ENCODE data around the gene PATZ1.

The PATZ1 gene

GRCh38 chr22:31367426-31367825 lies 21.3 kb upstream of the PATZ1 start:
- ChIA-PET CTCF (interaction anchor here (0.7 to 1.2 kb wide), 5 partner anchors 10 to 84 kb away, joined by 3 to 5 read pairs (median 3); no protein-coding TSS in a partner anchor), POLR2A (no interaction called here)
- H3K9me3 ChIP-seq (ENCODE audit: control insufficient read depth, insufficient read depth, low read depth, low read length): no peaks in the 10 kb centered on the region
- H3K36me3 ChIP-seq (ENCODE audit: control insufficient read depth in 2 of 2, insufficient read depth in 1 of 2, low read length in 2 of 2): no peaks in the 10 kb centered on the region
- H3K27ac ChIP-seq (ENCODE audit: extremely low read depth, low read depth, low read length): no peak overlapping the region
- H3K4me1 ChIP-seq (ENCODE audit: control insufficient read depth, insufficient read depth, low read length): no peaks in the 10 kb centered on the region
- H3K4me3 ChIP-seq (ENCODE audit: low read depth, low read length): no peak overlapping the region
- TF ChIP-seq ZNF19 (tag by site-specific recombination; IDR thresholded peaks at IDR 0.05; ENCODE audit: low read depth): no peak
- no peak for TF ChIP-seq ZNF416 (tag by site-specific recombination; IDR thresholded peaks at IDR 0.05)
- TF ChIP-seq ZNF362 (tag by site-specific recombination; IDR thresholded peaks at IDR 0.05): no peak
- no peak for TF ChIP-seq ZNF529 (tag by site-specific recombination; IDR thresholded peaks at IDR 0.05; ENCODE audit: insufficient replicate concordance)

GRCh38 chr22:31363885-31364465 lies 17.8 kb upstream of the PATZ1 start:
- no peaks in the 10 kb centered on the region; a peak in 1 of 3 replicates for H3K36me3 ChIP-seq (ENCODE audit: control insufficient read depth in 2 of 2, insufficient read depth in 1 of 2, low read length in 2 of 2)
- H3K27ac ChIP-seq (ENCODE audit: extremely low read depth, low read depth, low read length): no peak overlapping the region
- no peaks in the 10 kb centered on the region for H3K4me1 ChIP-seq (ENCODE audit: control insufficient read depth, insufficient read depth, low read length)
- ChIA-PET POLR2A (no interaction called here), CTCF (no interaction called here)
- H3K4me3 ChIP-seq (ENCODE audit: low read depth, low read length): no peak overlapping the region
- no peaks in the 10 kb centered on the region for H3K9me3 ChIP-seq (ENCODE audit: control insufficient read depth, insufficient read depth, low read depth, low read length)
- TF ChIP-seq PBX3 (CRISPR knock-in tag; IDR thresholded peaks at IDR 0.05) (no peak), ZNF23 (tag by site-specific recombination; IDR thresholded peaks at IDR 0.05; ENCODE audit: borderline replicate concordance) (no peak), KLF9 (tag by site-specific recombination; IDR thresholded peaks at IDR 0.05; ENCODE audit: low read depth) (no peak), GLI2 (tag by site-specific recombination; IDR thresholded peaks at IDR 0.05; ENCODE audit: borderline replicate concordance, low read depth) (no peak), GLIS2 (tag by site-specific recombination; IDR thresholded peaks at IDR 0.05) (no peak), ZNF544 (tag by site-specific recombination; IDR thresholded peaks at IDR 0.05) (no peak), ZNF629 (tag by site-specific recombination; IDR thresholded peaks at IDR 0.05) (no peak), ZNF211 (tag by site-specific recombination; IDR thresholded peaks at IDR 0.05; ENCODE audit: low read depth) (no peak), ZNF701 (tag by site-specific recombination; IDR thresholded peaks at IDR 0.05) (no peak), ZEB2 (tag by site-specific recombination; IDR thresholded peaks at IDR 0.05) (no peak), ZIC2 (tag by site-specific recombination; IDR thresholded peaks at IDR 0.05) (no peak), ZNF501 (tag by site-specific recombination; IDR thresholded peaks at IDR 0.05) (no peak), ZNF645 (tag by site-specific recombination; IDR thresholded peaks at IDR 0.05) (no peak), ZNF670 (tag by site-specific recombination; IDR thresholded peaks at IDR 0.05; ENCODE audit: low read depth) (no peak), YY1 (tag by site-specific recombination; IDR thresholded peaks at IDR 0.05) (no peak), ZNF18 (tag by site-specific recombination; IDR thresholded peaks at IDR 0.05) (no peak)
- TF ChIP-seq, protein P1, sequence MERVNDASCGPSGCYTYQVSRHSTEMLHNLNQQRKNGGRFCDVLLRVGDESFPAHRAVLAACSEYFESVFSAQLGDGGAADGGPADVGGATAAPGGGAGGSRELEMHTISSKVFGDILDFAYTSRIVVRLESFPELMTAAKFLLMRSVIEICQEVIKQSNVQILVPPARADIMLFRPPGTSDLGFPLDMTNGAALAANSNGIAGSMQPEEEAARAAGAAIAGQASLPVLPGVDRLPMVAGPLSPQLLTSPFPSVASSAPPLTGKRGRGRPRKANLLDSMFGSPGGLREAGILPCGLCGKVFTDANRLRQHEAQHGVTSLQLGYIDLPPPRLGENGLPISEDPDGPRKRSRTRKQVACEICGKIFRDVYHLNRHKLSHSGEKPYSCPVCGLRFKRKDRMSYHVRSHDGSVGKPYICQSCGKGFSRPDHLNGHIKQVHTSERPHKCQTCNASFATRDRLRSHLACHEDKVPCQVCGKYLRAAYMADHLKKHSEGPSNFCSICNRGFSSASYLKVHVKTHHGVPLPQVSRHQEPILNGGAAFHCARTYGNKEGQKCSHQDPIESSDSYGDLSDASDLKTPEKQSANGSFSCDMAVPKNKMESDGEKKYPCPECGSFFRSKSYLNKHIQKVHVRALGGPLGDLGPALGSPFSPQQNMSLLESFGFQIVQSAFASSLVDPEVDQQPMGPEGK (tag by site-specific recombination; IDR thresholded peaks at IDR 0.05): no peak
- TF ChIP-seq, protein P2, sequence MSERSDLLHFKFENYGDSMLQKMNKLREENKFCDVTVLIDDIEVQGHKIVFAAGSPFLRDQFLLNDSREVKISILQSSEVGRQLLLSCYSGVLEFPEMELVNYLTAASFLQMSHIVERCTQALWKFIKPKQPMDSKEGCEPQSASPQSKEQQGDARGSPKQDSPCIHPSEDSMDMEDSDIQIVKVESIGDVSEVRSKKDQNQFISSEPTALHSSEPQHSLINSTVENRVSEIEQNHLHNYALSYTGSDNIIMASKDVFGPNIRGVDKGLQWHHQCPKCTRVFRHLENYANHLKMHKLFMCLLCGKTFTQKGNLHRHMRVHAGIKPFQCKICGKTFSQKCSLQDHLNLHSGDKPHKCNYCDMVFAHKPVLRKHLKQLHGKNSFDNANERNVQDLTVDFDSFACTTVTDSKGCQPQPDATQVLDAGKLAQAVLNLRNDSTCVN (tag by site-specific recombination; optimal IDR thresholded peaks at IDR 0.05): no peak
- TF ChIP-seq, protein P3, sequence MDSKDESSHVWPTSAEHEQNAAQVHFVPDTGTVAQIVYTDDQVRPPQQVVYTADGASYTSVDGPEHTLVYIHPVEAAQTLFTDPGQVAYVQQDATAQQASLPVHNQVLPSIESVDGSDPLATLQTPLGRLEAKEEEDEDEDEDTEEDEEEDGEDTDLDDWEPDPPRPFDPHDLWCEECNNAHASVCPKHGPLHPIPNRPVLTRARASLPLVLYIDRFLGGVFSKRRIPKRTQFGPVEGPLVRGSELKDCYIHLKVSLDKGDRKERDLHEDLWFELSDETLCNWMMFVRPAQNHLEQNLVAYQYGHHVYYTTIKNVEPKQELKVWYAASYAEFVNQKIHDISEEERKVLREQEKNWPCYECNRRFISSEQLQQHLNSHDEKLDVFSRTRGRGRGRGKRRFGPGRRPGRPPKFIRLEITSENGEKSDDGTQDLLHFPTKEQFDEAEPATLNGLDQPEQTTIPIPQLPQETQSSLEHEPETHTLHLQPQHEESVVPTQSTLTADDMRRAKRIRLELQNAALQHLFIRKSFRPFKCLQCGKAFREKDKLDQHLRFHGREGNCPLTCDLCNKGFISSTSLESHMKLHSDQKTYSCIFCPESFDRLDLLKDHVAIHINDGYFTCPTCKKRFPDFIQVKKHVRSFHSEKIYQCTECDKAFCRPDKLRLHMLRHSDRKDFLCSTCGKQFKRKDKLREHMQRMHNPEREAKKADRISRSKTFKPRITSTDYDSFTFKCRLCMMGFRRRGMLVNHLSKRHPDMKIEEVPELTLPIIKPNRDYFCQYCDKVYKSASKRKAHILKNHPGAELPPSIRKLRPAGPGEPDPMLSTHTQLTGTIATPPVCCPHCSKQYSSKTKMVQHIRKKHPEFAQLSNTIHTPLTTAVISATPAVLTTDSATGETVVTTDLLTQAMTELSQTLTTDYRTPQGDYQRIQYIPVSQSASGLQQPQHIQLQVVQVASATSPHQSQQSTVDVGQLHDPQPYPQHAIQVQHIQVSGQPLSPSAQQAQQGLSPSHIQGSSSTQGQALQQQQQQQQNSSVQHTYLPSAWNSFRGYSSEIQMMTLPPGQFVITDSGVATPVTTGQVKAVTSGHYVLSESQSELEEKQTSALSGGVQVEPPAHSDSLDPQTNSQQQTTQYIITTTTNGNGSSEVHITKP (tag by site-specific recombination; IDR thresholded peaks at IDR 0.05): no peak
